KOPT-K1 (cell line): ENCODE measurements around the gene SORBS1.

ENCODE experiments used
- H3K27ac ChIP-seq: fragments of 200-600 bp; sonication (generic); 2 replicates; pipeline ENCODE4 v1.5.1; 2016; ENCODE audit warnings: antibody characterized with exemption, mild to moderate bottlenecking, low read depth, low read length; ENCODE audit not compliant: poor library complexity, severe bottlenecking
- H3K36me3 ChIP-seq: fragments of 200-600 bp; sonication (generic); 2 replicates; pipeline ENCODE4 v1.5.1; 2017; ENCODE audit warnings: antibody characterized with exemption, mild to moderate bottlenecking, low read length, moderate library complexity; ENCODE audit not compliant: insufficient read depth
- H3K9me3 ChIP-seq: fragments of 200-600 bp; sonication (generic); 2 replicates; pipeline ENCODE4 v1.5.1; 2017; ENCODE audit warnings: antibody characterized with exemption, low read length, mild to moderate bottlenecking; ENCODE audit not compliant: insufficient read depth, poor library complexity, severe bottlenecking

Gene SORBS1

DNA sequence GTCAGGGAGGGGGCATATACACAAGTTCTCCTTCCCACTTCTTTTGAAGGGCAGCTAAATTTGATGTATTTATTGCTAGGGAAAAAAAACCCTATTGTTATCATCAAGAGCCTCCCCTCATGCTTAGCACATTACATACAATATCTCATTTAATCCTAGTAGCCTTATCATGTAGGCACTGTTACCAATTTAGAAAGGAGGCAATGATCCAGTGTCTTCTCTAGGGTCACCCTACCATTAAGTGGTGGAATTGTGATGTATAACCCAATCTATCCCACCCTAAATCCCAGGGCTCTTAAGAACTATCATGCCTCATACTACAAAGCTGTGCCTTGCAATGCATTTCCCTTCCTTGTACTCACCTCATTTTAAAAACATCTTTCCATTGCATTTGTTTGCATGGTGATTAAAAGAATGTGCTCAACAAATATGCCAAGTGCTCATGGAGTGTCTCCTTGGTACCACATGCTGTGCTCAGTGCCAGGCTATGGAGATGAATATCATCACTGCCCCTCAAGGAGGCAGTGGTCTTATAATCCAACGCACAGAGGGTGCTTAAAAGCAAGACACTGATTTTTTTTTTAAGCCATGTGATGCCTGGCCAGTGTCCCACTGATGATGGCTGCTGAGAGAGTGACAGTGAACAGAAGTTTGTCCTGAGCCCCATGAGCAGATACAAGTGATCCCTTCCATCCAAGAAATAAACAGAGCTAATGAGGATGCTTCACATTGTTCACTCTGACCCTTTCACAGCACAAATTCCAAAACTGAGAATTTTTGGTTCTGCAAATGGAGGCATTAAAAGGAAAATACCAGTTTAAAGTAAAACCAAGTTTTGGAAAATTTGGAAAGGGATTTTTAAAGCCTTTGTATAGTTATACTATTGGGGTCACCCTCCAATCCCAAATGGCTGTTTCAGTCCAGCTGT lies 98.2 kb downstream of the SORBS1 start:
- Histone ChIP-seq H3K27ac (no peak overlapping the region), H3K36me3 (no peaks in the 10 kb centered on the region), H3K9me3 (no peaks in the 10 kb centered on the region)

DNA sequence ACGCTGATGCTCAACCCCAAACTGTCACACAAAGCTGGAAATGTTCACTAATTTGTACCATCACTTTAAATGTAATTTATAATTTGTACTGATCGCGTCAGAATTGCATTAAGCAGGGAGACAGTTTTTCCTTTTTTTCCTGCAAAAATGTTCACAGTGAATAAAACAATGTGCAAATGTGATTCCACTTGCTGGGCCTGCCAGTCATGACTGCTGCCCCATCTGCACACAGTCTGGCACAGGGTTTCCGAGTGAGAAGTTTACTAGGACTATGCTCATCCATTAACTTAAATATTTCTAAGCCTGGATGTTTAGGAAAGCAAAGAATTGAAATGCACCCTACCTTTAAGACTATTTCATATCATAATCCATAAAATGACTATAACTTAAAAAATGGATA lies 99.6 kb downstream of the SORBS1 start:
- H3K36me3 ChIP-seq = no peaks in the 10 kb centered on the region
- H3K27ac ChIP-seq = no peak overlapping the region
- H3K9me3 ChIP-seq = no peaks in the 10 kb centered on the region

DNA sequence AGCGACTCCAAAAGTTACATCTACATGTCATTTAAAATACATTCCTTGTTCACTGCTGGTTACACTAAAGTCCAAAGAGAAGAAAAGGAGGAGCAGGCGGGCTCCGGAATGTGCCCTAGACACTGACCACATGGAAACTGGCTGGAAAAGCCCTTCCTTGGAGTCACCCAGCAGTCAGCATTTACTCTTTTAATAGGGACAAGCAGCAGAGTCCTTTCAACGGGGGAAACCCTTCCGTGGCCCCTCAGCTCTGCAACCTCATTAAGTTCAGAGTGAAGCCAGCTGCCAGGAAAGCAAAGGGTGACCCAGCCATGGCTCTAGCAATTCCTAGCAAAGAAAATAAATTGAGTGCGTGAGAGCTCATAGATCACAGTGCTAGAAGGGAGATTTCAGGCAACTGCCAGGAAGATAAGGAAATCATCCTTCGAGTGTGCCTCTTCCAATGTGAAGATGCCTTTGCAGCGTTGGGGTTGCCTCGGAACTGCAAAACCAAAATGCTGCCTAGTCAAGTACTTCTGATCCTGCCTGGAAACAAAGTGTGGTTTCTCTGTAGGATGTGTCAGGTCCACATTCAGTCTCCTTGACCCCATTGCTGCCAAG lies 101.6 kb downstream of the SORBS1 start:
- Histone ChIP-seq H3K27ac (no peak overlapping the region), H3K9me3 (no peaks in the 10 kb centered on the region)

DNA sequence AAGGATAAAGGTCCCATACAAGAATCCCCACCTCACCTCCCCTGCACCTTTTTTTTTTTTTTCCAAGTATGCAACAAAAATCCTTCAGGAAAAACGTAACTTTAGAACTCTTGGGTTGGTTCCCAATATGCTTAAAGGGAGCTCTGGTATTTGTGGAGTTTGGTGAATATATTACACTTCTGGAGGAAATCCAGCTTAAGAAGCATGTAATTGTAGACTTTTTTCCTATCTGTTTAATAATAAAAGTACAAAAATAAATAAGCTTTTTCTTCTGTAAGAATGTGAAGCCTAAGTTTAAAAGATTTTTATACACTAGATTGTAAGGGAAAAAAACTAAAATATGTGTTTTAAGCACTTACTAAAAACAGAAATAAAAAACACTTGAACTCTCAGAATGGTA lies 102.3 kb downstream of the SORBS1 start:
- Histone ChIP-seq H3K27ac (no peak overlapping the region), H3K9me3 (no peaks in the 10 kb centered on the region), H3K36me3 (no peaks in the 10 kb centered on the region)

More for the DNA sequence above, 101.6 kb downstream of the SORBS1 start:
- no peaks in the 10 kb centered on the region for H3K36me3 ChIP-seq

DNA sequence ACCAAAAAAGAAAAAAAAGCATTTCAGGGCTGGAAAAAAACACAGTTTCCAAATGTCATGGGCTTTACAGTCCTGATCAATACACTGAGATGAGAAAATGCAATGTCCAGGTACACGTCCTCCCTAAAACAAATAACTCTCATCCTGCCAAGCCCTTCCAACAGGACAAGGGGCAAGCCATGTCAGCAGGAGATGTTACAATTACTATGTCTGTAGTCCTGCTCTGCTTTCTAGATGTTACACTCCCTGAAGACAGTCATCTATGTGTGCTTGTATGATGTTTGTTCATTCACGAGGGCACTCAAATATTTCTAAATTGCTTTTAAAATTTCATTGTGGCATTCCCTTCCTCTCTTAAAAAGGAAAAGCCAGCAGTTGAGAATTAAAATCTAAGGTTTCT lies 103.2 kb downstream of the SORBS1 start:
- no peaks in the 10 kb centered on the region for H3K36me3 ChIP-seq
- H3K27ac ChIP-seq = no peak overlapping the region
- H3K9me3 ChIP-seq = no peaks in the 10 kb centered on the region

DNA sequence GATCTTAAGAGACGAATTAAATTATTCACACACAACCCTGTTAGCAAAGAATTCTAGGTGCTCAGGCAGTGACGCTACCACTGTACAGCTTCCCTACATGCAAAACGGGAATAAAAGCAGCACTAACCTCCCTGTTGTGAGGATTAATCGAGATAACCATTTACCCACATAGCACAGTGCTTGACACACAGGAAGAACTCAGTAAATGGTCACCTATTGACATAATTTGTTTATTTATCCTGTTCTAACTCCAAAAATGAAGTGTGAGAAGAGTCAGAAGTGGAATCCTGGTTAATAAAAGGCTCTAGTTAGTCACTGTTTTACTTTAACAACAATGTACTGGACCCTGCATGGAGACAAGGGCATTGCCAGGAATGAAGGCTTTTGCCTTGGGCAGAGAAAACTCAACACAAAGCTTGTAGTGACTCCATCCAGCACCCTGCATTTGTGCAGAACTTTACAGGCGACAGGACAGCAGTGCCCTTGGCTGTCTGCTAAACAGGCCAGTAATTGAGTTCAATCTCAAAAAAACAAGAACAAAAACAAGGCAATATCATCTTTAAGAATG lies 103.8 kb downstream of the SORBS1 start:
- Histone ChIP-seq H3K36me3 (no peaks in the 10 kb centered on the region), H3K27ac (no peak overlapping the region), H3K9me3 (no peaks in the 10 kb centered on the region)

DNA sequence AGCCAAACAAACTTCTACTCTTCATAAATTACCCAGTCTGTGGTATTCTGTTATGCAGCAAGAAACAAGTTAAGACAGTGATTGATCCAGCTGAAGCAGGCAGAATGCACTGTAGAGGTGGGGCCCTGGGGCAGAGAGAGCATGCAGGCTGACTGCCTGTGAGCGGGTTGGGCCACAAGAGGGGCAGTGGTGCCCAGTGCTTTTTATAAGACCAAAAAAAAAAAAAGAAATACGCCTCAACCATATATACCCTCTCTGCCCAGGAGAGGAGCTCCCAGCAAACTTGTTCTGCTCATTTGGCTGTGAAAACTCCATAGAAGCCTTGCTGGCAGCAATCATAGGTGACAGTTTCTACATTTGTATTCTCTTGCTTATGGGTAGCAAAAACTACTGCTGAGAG lies 104.7 kb downstream of the SORBS1 start:
- Histone ChIP-seq H3K36me3 (no peaks in the 10 kb centered on the region), H3K9me3 (no peaks in the 10 kb centered on the region), H3K27ac (no peak overlapping the region)

DNA sequence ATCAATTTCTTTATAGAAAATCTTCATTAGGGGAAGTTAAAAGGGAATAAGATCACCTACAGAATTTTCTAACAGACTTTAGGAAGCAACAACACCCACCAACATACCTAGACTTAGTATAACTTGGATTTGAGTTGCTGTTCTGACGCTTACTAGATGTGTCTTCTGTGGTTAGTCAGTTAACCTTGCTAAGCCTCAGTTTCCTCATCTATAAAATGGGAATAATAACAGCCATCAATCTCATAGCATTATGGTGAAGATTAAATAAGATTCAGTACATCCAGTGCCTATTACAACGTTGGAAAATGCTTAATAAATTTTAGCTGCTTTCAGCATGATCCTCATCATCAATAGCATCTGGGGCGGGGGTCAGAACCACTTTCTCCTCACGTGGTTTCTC lies 106.2 kb downstream of the SORBS1 start:
- H3K9me3 ChIP-seq = no peaks in the 10 kb centered on the region
- no peaks in the 10 kb centered on the region for H3K36me3 ChIP-seq

DNA sequence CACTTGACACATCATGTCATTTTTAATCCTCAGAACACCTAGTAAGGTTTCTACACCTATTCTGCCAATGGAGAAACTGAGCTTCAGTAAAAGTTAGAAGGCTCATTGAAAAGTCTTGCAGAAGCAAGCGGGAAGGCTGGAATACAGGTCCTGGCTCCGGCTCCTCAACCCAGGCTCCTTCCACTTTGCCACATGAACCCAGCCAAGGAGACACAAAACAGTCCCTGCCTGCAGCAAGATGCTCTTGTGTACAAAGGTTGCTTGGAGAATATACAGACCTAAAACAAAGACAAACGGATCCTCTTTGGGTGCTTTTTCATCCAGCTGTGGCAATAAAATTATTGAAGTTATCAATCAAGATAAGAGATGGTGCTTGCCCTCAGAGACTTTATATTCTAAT lies 106.8 kb downstream of the SORBS1 start:
- no peaks in the 10 kb centered on the region for H3K36me3 ChIP-seq
- no peak overlapping the region for H3K27ac ChIP-seq
- no peaks in the 10 kb centered on the region for H3K9me3 ChIP-seq

More for the DNA sequence above, 106.2 kb downstream of the SORBS1 start:
- H3K27ac ChIP-seq = no peak overlapping the region

DNA sequence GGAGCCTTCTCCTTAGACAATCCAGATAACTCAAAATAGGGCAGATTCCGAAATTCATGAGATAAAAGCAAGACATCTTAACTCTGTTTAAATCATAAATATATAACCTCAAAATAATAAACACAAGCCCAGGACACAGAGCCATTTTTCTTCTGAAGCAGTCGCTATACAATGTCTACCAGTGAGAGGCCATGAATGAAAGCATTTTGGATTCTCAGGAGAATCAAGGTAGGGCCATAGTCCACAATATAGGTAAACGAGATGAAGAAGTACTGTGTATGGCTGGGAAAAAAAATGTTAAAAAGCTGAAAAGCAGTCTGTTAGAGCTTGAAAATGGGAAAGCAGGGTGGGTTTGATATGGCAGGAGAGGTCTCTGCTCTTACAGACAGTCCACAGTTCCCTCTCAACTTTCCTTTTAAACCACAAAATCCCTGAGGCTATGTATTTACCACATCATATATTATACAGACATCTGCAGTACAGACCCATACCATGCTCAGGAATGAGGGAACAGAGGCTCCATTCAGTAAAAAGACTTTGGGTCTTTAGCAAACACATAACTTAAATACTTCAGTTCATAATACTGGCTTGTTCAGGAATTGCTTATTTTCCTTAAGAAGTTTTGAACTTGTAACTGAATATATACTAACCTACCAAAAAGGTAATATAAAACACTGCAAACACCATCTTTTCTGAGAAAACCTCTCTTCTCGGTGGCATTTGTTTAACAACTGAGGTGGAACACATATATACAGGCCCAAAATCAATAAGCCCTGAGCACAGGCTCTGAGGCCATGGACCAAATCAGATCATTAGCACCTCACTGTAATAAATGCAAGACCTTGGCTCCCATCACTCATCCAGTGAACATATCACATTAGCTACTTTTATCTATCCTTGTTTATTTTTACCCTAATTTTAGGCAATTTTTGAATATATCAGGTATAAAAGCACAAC lies 109.3 kb downstream of the SORBS1 start:
- no peak overlapping the region for H3K27ac ChIP-seq
- H3K9me3 ChIP-seq = no peaks in the 10 kb centered on the region

DNA sequence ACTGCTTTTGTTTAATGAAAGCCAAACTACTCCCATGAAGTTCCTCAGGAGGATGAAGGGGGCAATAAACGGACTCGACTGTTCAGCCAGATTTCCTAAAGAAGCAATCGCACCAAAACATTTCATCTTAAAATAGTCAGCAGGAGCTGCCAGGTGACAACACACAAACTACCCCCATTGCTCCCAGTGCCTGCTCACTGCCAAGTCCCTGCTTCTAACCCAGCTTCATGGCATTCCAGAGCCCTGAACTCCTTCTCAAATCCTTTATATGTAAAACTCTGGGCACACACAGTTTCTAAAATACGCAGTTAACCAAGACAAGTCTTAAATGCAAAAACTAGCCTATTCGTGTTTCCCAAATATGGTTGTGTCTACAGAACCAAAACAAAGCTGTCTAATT lies 110.0 kb downstream of the SORBS1 start:
- Histone ChIP-seq H3K9me3 (no peaks in the 10 kb centered on the region), H3K36me3 (no peaks in the 10 kb centered on the region), H3K27ac (no peak overlapping the region)

More for the DNA sequence above, 109.3 kb downstream of the SORBS1 start:
- H3K36me3 ChIP-seq = no peaks in the 10 kb centered on the region

DNA sequence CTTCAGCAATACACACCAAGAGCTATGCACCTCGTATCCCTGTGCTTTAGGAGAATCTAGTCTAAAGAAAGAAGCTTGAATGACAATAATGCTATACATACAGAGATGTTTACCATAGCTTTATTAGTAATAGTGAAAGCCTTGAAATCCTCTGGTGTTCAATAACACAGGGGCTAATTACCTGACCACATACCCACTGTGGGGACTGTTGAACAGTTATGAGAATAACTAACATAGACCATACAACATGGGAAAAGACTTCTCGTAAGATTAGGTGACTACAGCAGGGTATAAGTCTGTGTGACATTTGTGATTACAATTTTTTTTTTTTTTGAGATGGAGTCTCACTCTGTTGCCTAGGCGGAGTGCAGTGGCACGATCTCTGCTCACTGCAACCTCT lies 111.0 kb downstream of the SORBS1 start:
- H3K9me3 ChIP-seq = no peaks in the 10 kb centered on the region
- H3K27ac ChIP-seq = no peak overlapping the region

DNA sequence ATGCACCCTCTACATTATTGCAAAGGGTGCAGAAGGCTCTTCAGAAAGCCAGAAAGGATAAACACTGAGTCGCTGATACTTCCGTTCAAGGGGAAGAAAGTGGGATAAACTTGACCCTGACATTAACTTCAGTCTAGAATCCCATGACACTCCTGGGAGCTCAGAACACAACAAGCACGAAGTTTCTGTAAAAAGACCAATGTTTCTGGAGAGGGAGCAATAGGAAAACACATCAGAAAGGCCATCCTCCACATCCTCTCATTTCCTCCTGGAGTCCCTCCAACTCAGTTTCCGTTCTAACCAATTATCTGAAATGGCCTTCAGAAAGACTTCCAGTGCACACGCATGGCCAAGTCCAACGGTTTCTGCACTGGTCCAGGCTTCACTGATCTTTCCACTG lies 113.5 kb downstream of the SORBS1 start:
- Histone ChIP-seq H3K27ac (no peak overlapping the region), H3K9me3 (no peaks in the 10 kb centered on the region), H3K36me3 (no peaks in the 10 kb centered on the region)

More for the DNA sequence above, 111.0 kb downstream of the SORBS1 start:
- no peaks in the 10 kb centered on the region for H3K36me3 ChIP-seq

DNA sequence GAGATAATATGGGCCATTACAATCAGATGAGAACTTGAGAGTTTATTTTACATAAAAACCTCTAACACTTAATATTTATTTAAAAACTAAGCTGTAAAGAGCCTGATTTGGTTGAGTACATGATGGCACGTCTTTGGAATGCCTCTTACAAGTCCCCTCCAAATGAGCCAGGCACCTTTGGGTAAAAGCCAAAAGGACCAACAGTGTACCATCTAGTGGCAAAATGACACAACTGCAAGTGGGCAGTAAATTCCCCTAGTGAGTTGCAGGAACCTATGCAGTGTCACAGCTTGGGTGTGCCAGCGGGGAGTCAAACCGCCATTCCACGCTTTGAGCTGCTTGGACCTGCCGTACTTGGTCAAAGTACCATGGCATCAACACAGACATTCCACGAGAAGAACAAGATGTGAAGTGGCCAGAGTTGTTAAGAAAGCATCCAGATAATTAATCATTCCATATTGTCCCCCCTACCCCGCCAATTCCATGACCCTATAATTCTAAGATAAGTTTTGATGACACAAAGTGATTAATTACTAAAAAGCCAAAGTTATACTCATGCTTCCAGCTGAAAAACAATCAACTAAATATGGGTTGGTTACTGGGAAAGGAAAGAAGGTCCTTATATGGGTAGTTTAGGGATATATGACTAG lies 115.2 kb downstream of the SORBS1 start:
- H3K9me3 ChIP-seq = no peaks in the 10 kb centered on the region
- H3K27ac ChIP-seq = no peak overlapping the region
- no peaks in the 10 kb centered on the region for H3K36me3 ChIP-seq
